ENCODE measurements around the gene GLUD1.
"Not testable (repeated sequence)": the region's sequence is repeated elsewhere in the genome, so short reads cannot be mapped to it uniquely, and the experiment has no call there.

GRCh38 chr10:87081574-87081973 is 13.1 kb downstream of the GLUD1 start:
- not testable (repeated sequence) for TF ChIP-seq POLR2A, CTCF (IDR thresholded peaks at IDR 0.05)
